WTC11 (cell line): ENCODE results near the gene PLIN1. TPM values are rescaled to one million over a fixed set of nuclear protein-coding genes. Genes with fewer than 3 reads are reported as not detected.

Experiments used
- ATAC-seq: fragments of 200-7000 bp; cut with Tn5 transposase; 2 replicates; pipeline ENCODE4 v1.10.0; 2021; ENCODE audit warnings: mild to moderate bottlenecking, moderate library complexity
- CTCF ChIA-PET: fragments of 300-600 bp; sonication (Branson Sonifier 250); formaldehyde crosslinking; loops from one replicate; lab custom pipeline; 2021; ENCODE audit warnings: antibody characterized with exemption; lab: Charles Lee
- POLR2A ChIA-PET: fragments of 350-600 bp; sonication (Branson Sonifier 250); formaldehyde crosslinking; loops from one replicate; lab custom pipeline; 2021; ENCODE audit warnings: antibody characterized with exemption; lab: Charles Lee
- DNase-seq: peaks from one replicate; pipeline ENCODE4 v3.0.0; 2021; ENCODE audit warnings: low spot score
- H3K27ac Mint-ChIP-seq: 2 replicates; pipeline ENCODE4 v1.8.0; 2021; ENCODE audit warnings: mixed read lengths
- H3K27me3 Mint-ChIP-seq: 2 replicates; pipeline ENCODE4 v1.8.0; 2021; ENCODE audit warnings: low read depth, mild to moderate bottlenecking, moderate library complexity, mixed read lengths
- H3K36me3 Mint-ChIP-seq: 2 replicates; pipeline ENCODE4 v1.8.0; 2021; ENCODE audit warnings: mixed read lengths
- H3K4me1 Mint-ChIP-seq: 2 replicates; pipeline ENCODE4 v1.8.0; 2022; ENCODE audit warnings: mixed read lengths
- H3K4me3 Mint-ChIP-seq: 2 replicates; pipeline ENCODE4 v1.8.0; 2021; ENCODE audit warnings: mild to moderate bottlenecking, moderate library complexity, mixed read lengths
- H3K9me3 Mint-ChIP-seq: 2 replicates; pipeline ENCODE4 v1.8.0; 2021; ENCODE audit warnings: mixed read lengths
- ELF4 ChIP-seq: sonication (generic); formaldehyde crosslinking; IDR thresholded peaks from 2 replicates; pipeline ENCODE4 v1.8.1; 2022; ENCODE audit warnings: low read depth, mild to moderate bottlenecking, moderate library complexity, missing genetic modification reagents
- ESRRA ChIP-seq: sonication (generic); formaldehyde crosslinking; IDR thresholded peaks from 2 replicates; pipeline ENCODE4 v1.8.1; 2022; ENCODE audit warnings: mild to moderate bottlenecking, missing genetic modification reagents, borderline replicate concordance
- MYBL2 ChIP-seq: sonication (generic); formaldehyde crosslinking; IDR thresholded peaks from 2 replicates; pipeline ENCODE4 v1.8.1; 2023; ENCODE audit warnings: mild to moderate bottlenecking, moderate library complexity, missing genetic modification reagents
- NFE2L1 ChIP-seq: sonication (generic); formaldehyde crosslinking; IDR thresholded peaks from 2 replicates; pipeline ENCODE4 v1.8.1; 2023; ENCODE audit warnings: missing genetic modification reagents
- NR2C2 ChIP-seq: sonication (generic); formaldehyde crosslinking; IDR thresholded peaks from 2 replicates; pipeline ENCODE4 v1.8.0; 2022; ENCODE audit warnings: mild to moderate bottlenecking, missing genetic modification reagents
- TEAD4 ChIP-seq: sonication (generic); formaldehyde crosslinking; IDR thresholded peaks from 2 replicates; pipeline ENCODE4 v1.8.0; 2022; ENCODE audit warnings: mild to moderate bottlenecking, missing genetic modification reagents
- ZNF121 ChIP-seq: sonication (generic); formaldehyde crosslinking; IDR thresholded peaks from 2 replicates; pipeline ENCODE4 v1.8.0; 2023; ENCODE audit warnings: missing genetic modification reagents
- ZNF138 ChIP-seq: sonication (generic); formaldehyde crosslinking; conservative IDR thresholded peaks from 2 replicates; pipeline ENCODE4 v1.8.1; 2022; ENCODE audit warnings: mild to moderate bottlenecking, moderate library complexity, missing genetic modification reagents
- ZNF396 ChIP-seq: fragments of 250-450 bp; sonication (Bioruptor Pico); IDR thresholded peaks from 2 replicates; pipeline ENCODE4 v1.8.0; 2021; ENCODE audit warnings: mild to moderate bottlenecking, moderate library complexity, borderline replicate concordance
- ZNF423 ChIP-seq: fragments of 250-450 bp; sonication (Bioruptor Pico); IDR thresholded peaks from 2 replicates; pipeline ENCODE4 v2.1.2; 2022; ENCODE audit warnings: mild to moderate bottlenecking, moderate library complexity
- ZNF671 ChIP-seq: fragments of 250-450 bp; sonication (Bioruptor Pico); IDR thresholded peaks from 2 replicates; pipeline ENCODE4 v1.8.0; 2021; ENCODE audit warnings: mild to moderate bottlenecking
- total RNA-seq: library from RNA; stranded (reverse); gene quantifications from 3 replicates; pipeline ENCODE4 v1.2.3, GENCODE V29; 2021
- TF ChIP-seq, protein P1 (sequence below): fragments of 250-450 bp; sonication (Bioruptor Pico); IDR thresholded peaks from 2 replicates; pipeline ENCODE4 v1.8.0; 2021; ENCODE audit warnings: mild to moderate bottlenecking
- TF ChIP-seq, protein P2 (sequence below): fragments of 250-450 bp; sonication (Bioruptor Pico); conservative IDR thresholded peaks from 2 replicates; pipeline ENCODE4 v1.9.0; 2021; ENCODE audit warnings: mild to moderate bottlenecking
- TF ChIP-seq, protein P3 (sequence below): sonication (generic); formaldehyde crosslinking; IDR thresholded peaks from 2 replicates; pipeline ENCODE4 v1.8.1; 2022; ENCODE audit warnings: missing genetic modification reagents, borderline replicate concordance
- TF ChIP-seq, protein P4 (sequence below): sonication (generic); formaldehyde crosslinking; conservative IDR thresholded peaks from 2 replicates; pipeline ENCODE4 v1.8.1; 2023; ENCODE audit warnings: mild to moderate bottlenecking, low read depth, missing genetic modification reagents, moderate library complexity
- TF ChIP-seq, protein P5 (sequence below): sonication (generic); formaldehyde crosslinking; IDR thresholded peaks from 2 replicates; pipeline ENCODE4 v1.8.0; 2022; ENCODE audit warnings: missing genetic modification reagents
- TF ChIP-seq, protein P6 (sequence below): fragments of 250-450 bp; sonication (Bioruptor Pico); IDR thresholded peaks from 2 replicates; pipeline ENCODE4 v1.9.0; 2021; ENCODE audit warnings: mild to moderate bottlenecking, borderline replicate concordance

PLIN1 gene
- total RNA-seq, 1 experiment from 2014 or later = 0.70 TPM

DNA sequence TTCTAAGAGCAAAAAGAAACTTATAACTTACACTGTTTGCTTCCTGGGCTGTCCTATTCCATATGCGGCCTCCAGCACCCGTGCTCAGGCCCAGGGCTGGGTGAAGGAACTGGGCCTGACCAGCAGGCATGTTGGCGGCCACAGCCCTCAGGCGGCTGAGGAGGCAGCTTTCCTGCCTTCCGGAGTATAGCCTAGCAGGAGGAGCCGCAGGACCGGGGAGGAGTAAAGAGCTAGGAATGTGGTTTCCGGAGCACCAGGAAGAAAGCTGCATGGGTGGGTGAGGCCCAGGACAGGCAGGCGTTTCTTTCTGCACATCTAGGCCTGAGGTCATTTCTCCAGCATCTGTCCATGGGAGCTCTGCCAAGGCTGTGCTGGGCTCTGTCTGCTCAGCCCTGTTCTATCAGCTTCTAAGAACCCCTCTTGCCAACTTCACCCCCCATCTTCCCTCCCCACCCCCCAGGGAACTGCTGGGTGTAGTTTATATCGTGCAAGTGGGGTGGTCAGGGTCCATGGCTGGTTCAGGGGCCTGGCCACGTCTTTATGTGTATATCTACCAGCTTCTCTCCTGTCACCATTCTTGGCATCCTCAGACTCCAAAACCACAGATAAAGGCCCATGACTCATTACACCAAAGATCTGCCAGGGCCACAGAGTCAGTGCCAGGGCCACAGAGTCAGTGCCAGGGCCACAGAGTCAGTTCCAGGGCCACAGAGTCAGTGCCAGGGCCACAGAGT, 16.1 kb downstream of the PLIN1 start (continued):
- TF ChIP-seq, protein P1, sequence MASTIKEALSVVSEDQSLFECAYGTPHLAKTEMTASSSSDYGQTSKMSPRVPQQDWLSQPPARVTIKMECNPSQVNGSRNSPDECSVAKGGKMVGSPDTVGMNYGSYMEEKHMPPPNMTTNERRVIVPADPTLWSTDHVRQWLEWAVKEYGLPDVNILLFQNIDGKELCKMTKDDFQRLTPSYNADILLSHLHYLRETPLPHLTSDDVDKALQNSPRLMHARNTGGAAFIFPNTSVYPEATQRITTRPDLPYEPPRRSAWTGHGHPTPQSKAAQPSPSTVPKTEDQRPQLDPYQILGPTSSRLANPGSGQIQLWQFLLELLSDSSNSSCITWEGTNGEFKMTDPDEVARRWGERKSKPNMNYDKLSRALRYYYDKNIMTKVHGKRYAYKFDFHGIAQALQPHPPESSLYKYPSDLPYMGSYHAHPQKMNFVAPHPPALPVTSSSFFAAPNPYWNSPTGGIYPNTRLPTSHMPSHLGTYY (CRISPR knock-in tag) = no peak
- TF ChIP-seq ZNF671 = no peak
- TF ChIP-seq, protein P2, sequence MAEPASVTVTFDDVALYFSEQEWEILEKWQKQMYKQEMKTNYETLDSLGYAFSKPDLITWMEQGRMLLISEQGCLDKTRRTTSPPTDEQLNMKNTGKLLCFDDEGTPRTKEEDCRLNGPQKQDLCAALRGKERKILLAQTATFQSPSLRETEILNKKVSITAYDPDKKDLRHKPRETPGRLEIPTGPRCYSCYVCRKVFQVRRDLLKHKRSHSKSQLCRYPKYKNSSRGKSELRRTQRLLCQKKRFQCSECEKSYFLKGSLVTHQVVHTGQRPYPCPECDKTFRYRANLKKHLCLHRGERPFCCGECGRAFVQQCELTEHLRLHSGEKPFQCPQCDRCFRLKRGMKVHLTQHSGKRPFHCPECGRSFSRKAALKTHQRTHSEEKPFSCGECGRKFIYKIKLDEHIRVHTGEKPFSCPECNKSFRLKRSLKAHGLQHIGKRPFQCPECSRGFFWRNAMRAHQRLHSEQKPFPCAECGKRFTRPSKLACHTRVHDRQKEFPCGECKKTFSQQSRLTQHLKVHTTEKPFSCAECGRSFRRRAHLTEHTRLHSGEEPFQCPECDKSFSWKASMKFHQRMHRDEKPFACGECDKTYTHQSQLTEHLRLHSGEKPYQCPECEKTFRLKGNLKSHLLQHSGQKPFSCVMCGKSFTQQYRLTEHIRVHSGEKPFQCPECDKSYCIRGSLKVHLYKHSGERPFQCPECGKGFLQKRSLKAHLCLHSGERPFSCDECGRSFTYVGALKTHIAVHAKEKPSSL (CRISPR knock-in tag) = no peak
- TF ChIP-seq, protein P3, sequence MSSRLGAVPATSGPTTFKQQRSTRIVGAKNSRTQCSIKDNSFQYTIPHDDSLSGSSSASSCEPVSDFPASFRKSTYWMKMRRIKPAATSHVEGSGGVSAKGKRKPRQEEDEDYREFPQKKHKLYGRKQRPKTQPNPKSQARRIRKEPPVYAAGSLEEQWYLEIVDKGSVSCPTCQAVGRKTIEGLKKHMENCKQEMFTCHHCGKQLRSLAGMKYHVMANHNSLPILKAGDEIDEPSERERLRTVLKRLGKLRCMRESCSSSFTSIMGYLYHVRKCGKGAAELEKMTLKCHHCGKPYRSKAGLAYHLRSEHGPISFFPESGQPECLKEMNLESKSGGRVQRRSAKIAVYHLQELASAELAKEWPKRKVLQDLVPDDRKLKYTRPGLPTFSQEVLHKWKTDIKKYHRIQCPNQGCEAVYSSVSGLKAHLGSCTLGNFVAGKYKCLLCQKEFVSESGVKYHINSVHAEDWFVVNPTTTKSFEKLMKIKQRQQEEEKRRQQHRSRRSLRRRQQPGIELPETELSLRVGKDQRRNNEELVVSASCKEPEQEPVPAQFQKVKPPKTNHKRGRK (CRISPR knock-in tag) = no peak
- TF ChIP-seq NFE2L1 (CRISPR knock-in tag) = no peak
- TF ChIP-seq ZNF138 (CRISPR knock-in tag) = no peak
- TF ChIP-seq ELF4 (CRISPR knock-in tag) = no peak
- no peak for TF ChIP-seq MYBL2

DNA sequence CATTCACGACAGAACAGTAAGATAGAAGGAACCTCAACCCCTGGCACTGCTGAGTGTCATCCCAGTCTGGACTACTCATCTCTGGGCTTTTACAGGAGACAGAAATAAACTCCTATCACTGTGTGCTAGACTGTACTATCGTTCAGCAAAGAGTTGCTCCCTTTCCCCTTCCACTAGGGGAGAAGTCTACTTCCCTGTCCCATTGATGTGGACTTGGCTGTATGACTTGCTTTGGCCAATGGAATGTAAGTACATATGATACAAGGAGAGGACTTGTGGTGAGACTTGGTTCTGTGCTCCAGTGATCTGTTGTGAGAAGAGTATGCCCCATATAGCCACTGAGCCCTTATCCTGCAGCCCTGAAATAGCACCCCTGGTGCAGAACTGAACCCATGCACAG, 18.6 kb downstream of the PLIN1 start:
- Mint-ChIP-seq H3K4me1 (peaks cover 10% of the 10 kb centered on the region), H3K4me3 (no peak overlapping the region), H3K36me3 (no peaks in the 10 kb centered on the region), H3K9me3 (peaks cover 4% of the 10 kb centered on the region), H3K27ac (no peak overlapping the region)
- ChIA-PET CTCF (interaction anchor here (0.9 to 5.0 kb wide), 2 partner anchors 12 to 13 kb away, joined by 3 to 33 read pairs; no protein-coding TSS in a partner anchor), POLR2A (no interaction called here)
- DNase-seq (no peak), ATAC-seq (no peak)
- TF ChIP-seq ZNF396 (no peak), TEAD4 (CRISPR knock-in tag) (no peak), NR2C2 (CRISPR knock-in tag) (no peak), ELF4 (CRISPR knock-in tag) (no peak), ZNF423 (CRISPR knock-in tag) (no peak), ESRRA (no peak), ZNF121 (no peak)
- TF ChIP-seq, protein P4, sequence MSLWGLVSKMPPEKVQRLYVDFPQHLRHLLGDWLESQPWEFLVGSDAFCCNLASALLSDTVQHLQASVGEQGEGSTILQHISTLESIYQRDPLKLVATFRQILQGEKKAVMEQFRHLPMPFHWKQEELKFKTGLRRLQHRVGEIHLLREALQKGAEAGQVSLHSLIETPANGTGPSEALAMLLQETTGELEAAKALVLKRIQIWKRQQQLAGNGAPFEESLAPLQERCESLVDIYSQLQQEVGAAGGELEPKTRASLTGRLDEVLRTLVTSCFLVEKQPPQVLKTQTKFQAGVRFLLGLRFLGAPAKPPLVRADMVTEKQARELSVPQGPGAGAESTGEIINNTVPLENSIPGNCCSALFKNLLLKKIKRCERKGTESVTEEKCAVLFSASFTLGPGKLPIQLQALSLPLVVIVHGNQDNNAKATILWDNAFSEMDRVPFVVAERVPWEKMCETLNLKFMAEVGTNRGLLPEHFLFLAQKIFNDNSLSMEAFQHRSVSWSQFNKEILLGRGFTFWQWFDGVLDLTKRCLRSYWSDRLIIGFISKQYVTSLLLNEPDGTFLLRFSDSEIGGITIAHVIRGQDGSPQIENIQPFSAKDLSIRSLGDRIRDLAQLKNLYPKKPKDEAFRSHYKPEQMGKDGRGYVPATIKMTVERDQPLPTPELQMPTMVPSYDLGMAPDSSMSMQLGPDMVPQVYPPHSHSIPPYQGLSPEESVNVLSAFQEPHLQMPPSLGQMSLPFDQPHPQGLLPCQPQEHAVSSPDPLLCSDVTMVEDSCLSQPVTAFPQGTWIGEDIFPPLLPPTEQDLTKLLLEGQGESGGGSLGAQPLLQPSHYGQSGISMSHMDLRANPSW (CRISPR knock-in tag) = no peak
- TF ChIP-seq, protein P5, sequence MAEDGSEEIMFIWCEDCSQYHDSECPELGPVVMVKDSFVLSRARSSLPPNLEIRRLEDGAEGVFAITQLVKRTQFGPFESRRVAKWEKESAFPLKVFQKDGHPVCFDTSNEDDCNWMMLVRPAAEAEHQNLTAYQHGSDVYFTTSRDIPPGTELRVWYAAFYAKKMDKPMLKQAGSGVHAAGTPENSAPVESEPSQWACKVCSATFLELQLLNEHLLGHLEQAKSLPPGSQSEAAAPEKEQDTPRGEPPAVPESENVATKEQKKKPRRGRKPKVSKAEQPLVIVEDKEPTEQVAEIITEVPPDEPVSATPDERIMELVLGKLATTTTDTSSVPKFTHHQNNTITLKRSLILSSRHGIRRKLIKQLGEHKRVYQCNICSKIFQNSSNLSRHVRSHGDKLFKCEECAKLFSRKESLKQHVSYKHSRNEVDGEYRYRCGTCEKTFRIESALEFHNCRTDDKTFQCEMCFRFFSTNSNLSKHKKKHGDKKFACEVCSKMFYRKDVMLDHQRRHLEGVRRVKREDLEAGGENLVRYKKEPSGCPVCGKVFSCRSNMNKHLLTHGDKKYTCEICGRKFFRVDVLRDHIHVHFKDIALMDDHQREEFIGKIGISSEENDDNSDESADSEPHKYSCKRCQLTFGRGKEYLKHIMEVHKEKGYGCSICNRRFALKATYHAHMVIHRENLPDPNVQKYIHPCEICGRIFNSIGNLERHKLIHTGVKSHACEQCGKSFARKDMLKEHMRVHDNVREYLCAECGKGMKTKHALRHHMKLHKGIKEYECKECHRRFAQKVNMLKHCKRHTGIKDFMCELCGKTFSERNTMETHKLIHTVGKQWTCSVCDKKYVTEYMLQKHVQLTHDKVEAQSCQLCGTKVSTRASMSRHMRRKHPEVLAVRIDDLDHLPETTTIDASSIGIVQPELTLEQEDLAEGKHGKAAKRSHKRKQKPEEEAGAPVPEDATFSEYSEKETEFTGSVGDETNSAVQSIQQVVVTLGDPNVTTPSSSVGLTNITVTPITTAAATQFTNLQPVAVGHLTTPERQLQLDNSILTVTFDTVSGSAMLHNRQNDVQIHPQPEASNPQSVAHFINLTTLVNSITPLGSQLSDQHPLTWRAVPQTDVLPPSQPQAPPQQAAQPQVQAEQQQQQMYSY (CRISPR knock-in tag) = no peak
- TF ChIP-seq, protein P6, sequence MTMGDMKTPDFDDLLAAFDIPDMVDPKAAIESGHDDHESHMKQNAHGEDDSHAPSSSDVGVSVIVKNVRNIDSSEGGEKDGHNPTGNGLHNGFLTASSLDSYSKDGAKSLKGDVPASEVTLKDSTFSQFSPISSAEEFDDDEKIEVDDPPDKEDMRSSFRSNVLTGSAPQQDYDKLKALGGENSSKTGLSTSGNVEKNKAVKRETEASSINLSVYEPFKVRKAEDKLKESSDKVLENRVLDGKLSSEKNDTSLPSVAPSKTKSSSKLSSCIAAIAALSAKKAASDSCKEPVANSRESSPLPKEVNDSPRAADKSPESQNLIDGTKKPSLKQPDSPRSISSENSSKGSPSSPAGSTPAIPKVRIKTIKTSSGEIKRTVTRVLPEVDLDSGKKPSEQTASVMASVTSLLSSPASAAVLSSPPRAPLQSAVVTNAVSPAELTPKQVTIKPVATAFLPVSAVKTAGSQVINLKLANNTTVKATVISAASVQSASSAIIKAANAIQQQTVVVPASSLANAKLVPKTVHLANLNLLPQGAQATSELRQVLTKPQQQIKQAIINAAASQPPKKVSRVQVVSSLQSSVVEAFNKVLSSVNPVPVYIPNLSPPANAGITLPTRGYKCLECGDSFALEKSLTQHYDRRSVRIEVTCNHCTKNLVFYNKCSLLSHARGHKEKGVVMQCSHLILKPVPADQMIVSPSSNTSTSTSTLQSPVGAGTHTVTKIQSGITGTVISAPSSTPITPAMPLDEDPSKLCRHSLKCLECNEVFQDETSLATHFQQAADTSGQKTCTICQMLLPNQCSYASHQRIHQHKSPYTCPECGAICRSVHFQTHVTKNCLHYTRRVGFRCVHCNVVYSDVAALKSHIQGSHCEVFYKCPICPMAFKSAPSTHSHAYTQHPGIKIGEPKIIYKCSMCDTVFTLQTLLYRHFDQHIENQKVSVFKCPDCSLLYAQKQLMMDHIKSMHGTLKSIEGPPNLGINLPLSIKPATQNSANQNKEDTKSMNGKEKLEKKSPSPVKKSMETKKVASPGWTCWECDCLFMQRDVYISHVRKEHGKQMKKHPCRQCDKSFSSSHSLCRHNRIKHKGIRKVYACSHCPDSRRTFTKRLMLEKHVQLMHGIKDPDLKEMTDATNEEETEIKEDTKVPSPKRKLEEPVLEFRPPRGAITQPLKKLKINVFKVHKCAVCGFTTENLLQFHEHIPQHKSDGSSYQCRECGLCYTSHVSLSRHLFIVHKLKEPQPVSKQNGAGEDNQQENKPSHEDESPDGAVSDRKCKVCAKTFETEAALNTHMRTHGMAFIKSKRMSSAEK = no peak
- TF ChIP-seq, all 79 proteins: peak for 0
- H3K27me3 Mint-ChIP-seq = peaks cover 40% of the 10 kb centered on the region
